Prostate gland (tissue), 2 donors: ENCODE data around the gene COG8. TPM values are rescaled to one million over a fixed set of nuclear protein-coding genes. Genes with fewer than 3 reads are reported as not detected.

Source experiments
- DNase-seq: peaks from one replicate; pipeline ENCODE4 v3.0.0-alpha.2; 2019; ENCODE audit warnings: low spot score
- H3K27ac ChIP-seq, 2 donors: fragments of 200-600 bp; sonication (generic); 2 replicates each; pipeline ENCODE4 v1.5.1; 2017 to 2019
- H3K27me3 ChIP-seq: fragments of 200-600 bp; sonication (generic); replicated peaks from 2 replicates; pipeline ENCODE4 v1.5.1; 2019; ENCODE audit not compliant: insufficient read depth
- H3K36me3 ChIP-seq, 2 donors: fragments of 200-600 bp; sonication (generic); 1 replicate in 1 of 2; 2 replicates in 1 of 2; pipeline versions ENCODE4 v1.5.1 to v1.8.1; 2017 to 2019
- H3K4me1 ChIP-seq: fragments of 200-600 bp; sonication (generic); replicated peaks from 2 replicates; pipeline ENCODE4 v1.5.1; 2019
- H3K4me3 ChIP-seq, 2 donors: fragments of 200-600 bp; sonication (generic); 2 replicates each; pipeline ENCODE4 v1.5.1; 2017 to 2019
- H3K9me3 ChIP-seq: fragments of 200-600 bp; sonication (generic); 2 replicates; pipeline ENCODE4 v1.5.1; 2017
- CTCF ChIP-seq, 4 experiments: fragments of 200-600 bp in 2 of 4; fragments of 450-650 bp in 2 of 4; sonication (generic) in 2 of 4; IDR thresholded peaks; 1 replicate in 3 of 4; 2 replicates in 1 of 4; pipeline ENCODE4 v1.5.1; 2016 to 2019; ENCODE audit warnings: antibody characterized with exemption in 4 of 4, mild to moderate bottlenecking in 2 of 4, moderate library complexity in 2 of 4
- POLR2A ChIP-seq: fragments of 450-650 bp; IDR thresholded peaks from one replicate; pipeline ENCODE4 v1.6.1; 2016; ENCODE audit warnings: antibody characterized with exemption, mild to moderate bottlenecking
- POLR2AphosphoS5 ChIP-seq: sonication (generic); formaldehyde crosslinking; IDR thresholded peaks from one replicate; pipeline ENCODE4 v1.6.1; 2017; ENCODE audit warnings: antibody characterized with exemption
- WGBS: methylation state at CpG from one replicate; pipeline ENCODE4 v1.1.5; 2018; 5-methylcytosine and 5-hydroxymethylcytosine counted together
- intact Hi-C: fragments of 100-400 bp; cut with DNase I; formaldehyde crosslinking; loops from one replicate; pipeline ENCODE4 v1.14.2; 2022
- total RNA-seq, 2 donors: library from RNA; depleted of rRNA; stranded (reverse); fragments of >200 nt; gene quantifications; one replicate each; pipeline ENCODE4 v1.1.0, GENCODE V29; 2016

Gene COG8
- total RNA-seq, 2 donors from 2014 or later: 55.6 to 85.2 TPM

GRCh38 chr16:69348222-69348621, 8.9 kb upstream of the COG8 start:
- intact Hi-C loops: no loop called here
- H3K27me3 ChIP-seq: no peaks in the 10 kb centered on the region
- TF ChIP-seq POLR2A (no peak), POLR2AphosphoS5 (no peak), CTCF (IDR thresholded peaks at IDR 0.05) (no peak)
- 91% methylated on average over 6 of the region's 6 CpGs for WGBS
- H3K4me1 ChIP-seq: no peaks in the 10 kb centered on the region
- H3K4me3 ChIP-seq: no peak overlapping the region
- no peak for DNase-seq
- no peaks in the 10 kb centered on the region for H3K9me3 ChIP-seq
- no peaks in the 10 kb centered on the region for H3K36me3 ChIP-seq
- H3K27ac ChIP-seq: no peak overlapping the region

GRCh38 chr16:69346683-69347082, 7.3 kb upstream of the COG8 start:
- intact Hi-C loops: no loop called here
- H3K27me3 ChIP-seq: no peaks in the 10 kb centered on the region
- H3K9me3 ChIP-seq: no peaks in the 10 kb centered on the region
- no peak overlapping the region for H3K27ac ChIP-seq
- no peak for TF ChIP-seq POLR2AphosphoS5
- TF ChIP-seq CTCF (IDR thresholded peaks at IDR 0.05): no peak
- TF ChIP-seq POLR2A: no peak
- no peaks in the 10 kb centered on the region for H3K36me3 ChIP-seq
- H3K4me1 ChIP-seq: no peaks in the 10 kb centered on the region
- H3K4me3 ChIP-seq: no peak overlapping the region
- 89% methylated on average over 6 of the region's 6 CpGs for WGBS
- no peak for DNase-seq

- Histone ChIP-seq H3K4me3 (no peak overlapping the region), H3K27ac (no peak overlapping the region), H3K27me3 (no peaks in the 10 kb centered on the region), H3K4me1 (no peaks in the 10 kb centered on the region), H3K36me3 (no peaks in the 10 kb centered on the region), H3K9me3 (no peaks in the 10 kb centered on the region)
- TF ChIP-seq POLR2AphosphoS5: no peak
- no peak for TF ChIP-seq CTCF (IDR thresholded peaks at IDR 0.05)
- TF ChIP-seq POLR2A: no peak
- WGBS: 85% methylated on average over 4 of the region's 4 CpGs
- intact Hi-C loops: no loop called here
- DNase-seq: no peak
Measured at GRCh38 chr16:69345923-69346322, 6.6 kb upstream of the COG8 start.

- H3K27me3 ChIP-seq: no peaks in the 10 kb centered on the region
- intact Hi-C loops: no loop called here
- no peaks in the 10 kb centered on the region for H3K36me3 ChIP-seq
- no peak for DNase-seq
- H3K4me3 ChIP-seq: no peak overlapping the region
- no peaks in the 10 kb centered on the region for H3K9me3 ChIP-seq
- H3K27ac ChIP-seq: no peak overlapping the region
- TF ChIP-seq POLR2A (no peak), CTCF (IDR thresholded peaks at IDR 0.05) (no peak), POLR2AphosphoS5 (no peak)
- WGBS: 97% methylated on average over 5 of the region's 5 CpGs
- peaks cover 5% of the 10 kb centered on the region for H3K4me1 ChIP-seq
Measured at GRCh38 chr16:69344171-69344570, 4.8 kb upstream of the COG8 start.

- H3K36me3 ChIP-seq: peaks cover 2 to 3% of the 10 kb centered on the region in 2 donors
- H3K4me1 ChIP-seq: peaks cover 5% of the 10 kb centered on the region
- TF ChIP-seq POLR2AphosphoS5 (no peak), CTCF (IDR thresholded peaks at IDR 0.05) (no peak), POLR2A (no peak)
- WGBS: 8% methylated on average over 16 of the region's 16 CpGs
- intact Hi-C loops: no loop called here
- H3K27me3 ChIP-seq: no peaks in the 10 kb centered on the region
- DNase-seq: no peak
- peak overlapping the region; percentile 79 to 94 for H3K4me3 ChIP-seq
- H3K9me3 ChIP-seq: no peaks in the 10 kb centered on the region
- peak overlapping the region; percentile 84 to 93 for H3K27ac ChIP-seq
Measured at GRCh38 chr16:69340095-69340644, 806 bp upstream of the COG8 start.
